AG09309 (cell line): ENCODE results near the gene FCAR.

Experiments used
- DNase-seq: peaks from one replicate; pipeline ENCODE4 v3.0.0-alpha.2; 2010; ENCODE audit warnings: low read depth
- H3K4me3 ChIP-seq: 2 replicates; pipeline ENCODE4 v1.5.1; 2011; ENCODE audit warnings: mild to moderate bottlenecking, low read depth, low read length, moderate library complexity; ENCODE audit not compliant: control insufficient read depth
- TF ChIP-seq, protein P1 (sequence below): IDR thresholded peaks from 2 replicates; pipeline ENCODE4 v1.5.1; 2011; ENCODE audit warnings: mild to moderate bottlenecking, low read depth, low read length, inconsistent platforms; ENCODE audit not compliant: insufficient read depth, control insufficient read depth; ENCODE audit errors: missing control alignments

The FCAR gene

DNA sequence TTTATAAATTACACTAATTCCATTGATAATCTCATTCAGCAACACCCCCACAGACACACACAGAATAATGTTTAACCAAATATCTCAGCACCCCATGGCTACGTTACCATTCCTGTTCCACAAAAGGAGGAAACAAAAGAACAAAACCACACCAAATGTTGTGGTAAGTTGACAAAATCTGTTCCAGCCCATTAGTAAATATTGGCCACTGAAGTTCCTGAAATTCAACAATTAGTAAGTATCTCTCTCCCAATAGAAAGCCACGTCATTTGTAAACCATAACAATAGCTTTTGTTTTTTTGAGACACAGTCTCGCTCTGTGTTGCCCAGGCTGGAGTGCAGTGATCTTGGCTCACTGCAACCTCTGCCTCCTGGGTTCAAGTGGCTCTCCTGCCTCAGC, 2.3 kb upstream of the FCAR start:
- DNase-seq = no peak
- TF ChIP-seq, protein P1, sequence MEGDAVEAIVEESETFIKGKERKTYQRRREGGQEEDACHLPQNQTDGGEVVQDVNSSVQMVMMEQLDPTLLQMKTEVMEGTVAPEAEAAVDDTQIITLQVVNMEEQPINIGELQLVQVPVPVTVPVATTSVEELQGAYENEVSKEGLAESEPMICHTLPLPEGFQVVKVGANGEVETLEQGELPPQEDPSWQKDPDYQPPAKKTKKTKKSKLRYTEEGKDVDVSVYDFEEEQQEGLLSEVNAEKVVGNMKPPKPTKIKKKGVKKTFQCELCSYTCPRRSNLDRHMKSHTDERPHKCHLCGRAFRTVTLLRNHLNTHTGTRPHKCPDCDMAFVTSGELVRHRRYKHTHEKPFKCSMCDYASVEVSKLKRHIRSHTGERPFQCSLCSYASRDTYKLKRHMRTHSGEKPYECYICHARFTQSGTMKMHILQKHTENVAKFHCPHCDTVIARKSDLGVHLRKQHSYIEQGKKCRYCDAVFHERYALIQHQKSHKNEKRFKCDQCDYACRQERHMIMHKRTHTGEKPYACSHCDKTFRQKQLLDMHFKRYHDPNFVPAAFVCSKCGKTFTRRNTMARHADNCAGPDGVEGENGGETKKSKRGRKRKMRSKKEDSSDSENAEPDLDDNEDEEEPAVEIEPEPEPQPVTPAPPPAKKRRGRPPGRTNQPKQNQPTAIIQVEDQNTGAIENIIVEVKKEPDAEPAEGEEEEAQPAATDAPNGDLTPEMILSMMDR = no peak
- no peak overlapping the region for H3K4me3 ChIP-seq

DNA sequence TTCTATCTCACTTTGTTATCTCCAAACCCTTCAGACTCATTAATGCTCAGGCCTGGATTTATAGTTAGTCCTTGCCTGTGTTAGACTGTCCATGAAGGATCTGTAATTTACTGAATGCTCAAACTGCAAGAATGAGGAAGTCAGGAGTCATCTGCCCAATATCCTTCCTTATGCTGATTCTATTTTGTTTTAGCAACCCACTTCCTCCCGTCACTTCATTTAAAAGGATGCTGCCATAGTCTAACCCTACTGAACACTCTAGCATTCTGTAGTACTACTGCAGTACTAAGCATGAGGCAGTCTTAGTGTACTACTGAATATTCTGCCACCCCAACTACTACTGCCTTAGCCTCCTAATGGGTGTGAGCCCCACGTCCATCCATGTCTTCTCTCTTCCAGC, 1.5 kb downstream of the FCAR start:
- DNase-seq = no peak
- TF ChIP-seq, protein P1 = no peak
- no peak overlapping the region for H3K4me3 ChIP-seq

DNA sequence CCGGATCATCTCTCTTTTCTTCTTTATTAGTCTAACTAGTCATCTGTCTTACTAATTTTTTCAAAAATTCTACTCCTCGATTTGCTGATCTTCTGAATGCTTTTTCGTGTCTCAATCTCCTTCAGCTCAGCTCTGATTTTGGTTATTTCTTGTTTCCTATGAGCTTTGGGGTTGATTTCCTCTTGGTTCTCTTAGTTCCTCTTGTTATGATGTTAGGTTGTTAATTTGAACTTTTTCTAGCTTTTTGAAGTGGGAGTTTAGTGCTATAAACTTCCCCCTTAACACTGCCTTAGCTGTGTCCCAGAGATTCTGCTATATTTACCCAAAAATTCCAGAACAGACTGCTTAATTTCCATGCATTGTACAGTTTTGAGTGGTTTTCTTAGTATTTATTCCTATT, 3.4 kb downstream of the FCAR start:
- TF ChIP-seq, protein P1 = no peak
- H3K4me3 ChIP-seq = no peak overlapping the region
- no peak for DNase-seq

DNA sequence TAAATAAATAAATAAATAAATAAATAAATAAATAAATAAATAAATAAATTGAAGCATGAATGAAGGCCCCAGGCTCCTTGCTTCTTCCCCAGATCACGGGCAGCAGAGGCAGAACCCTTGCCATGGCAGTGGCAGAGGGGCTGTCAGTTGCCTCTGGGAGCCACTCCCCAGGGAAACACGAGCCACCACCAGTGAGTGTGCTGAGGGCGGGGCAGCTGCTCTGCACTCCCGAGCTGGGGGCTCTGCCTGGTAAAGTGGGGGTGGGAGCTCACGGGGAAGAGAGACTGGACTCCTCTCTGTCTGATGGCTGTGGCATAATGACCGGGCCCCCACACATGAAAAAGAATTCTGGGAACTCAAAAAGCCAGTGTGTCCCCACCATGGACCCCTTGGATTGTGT, 7.8 kb downstream of the FCAR start:
- no peak overlapping the region for H3K4me3 ChIP-seq
- TF ChIP-seq, protein P1 = no peak
- DNase-seq = no peak

- TF ChIP-seq, protein P1 = no peak
- H3K4me3 ChIP-seq = no peak overlapping the region
- no peak for DNase-seq
Observed at GRCh38 chr19:54882758-54883157, 8.7 kb downstream of the FCAR start.

GRCh38 chr19:54883228-54883627, 9.2 kb downstream of the FCAR start:
- no peak overlapping the region for H3K4me3 ChIP-seq
- TF ChIP-seq, protein P1 = no peak
- no peak for DNase-seq

DNA sequence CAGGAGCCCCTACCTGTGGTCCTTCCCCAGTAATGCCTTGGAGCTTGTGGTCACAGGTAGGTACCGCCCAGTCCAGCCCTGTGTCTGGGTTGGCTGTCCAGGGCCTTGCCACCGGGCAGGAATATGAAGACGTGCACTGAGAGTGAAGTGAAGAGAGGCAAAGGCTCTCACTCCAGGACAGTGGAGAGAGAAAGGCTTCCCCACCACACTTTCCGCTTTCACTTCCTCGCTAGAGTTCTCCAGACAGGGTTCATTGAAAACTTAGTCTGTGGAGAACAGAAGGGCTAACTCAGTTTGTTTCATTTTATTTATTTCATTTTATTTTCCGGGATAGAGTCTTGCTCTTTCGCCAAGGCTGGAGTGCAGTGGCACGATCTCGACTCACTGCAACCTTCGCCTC, 14.2 kb downstream of the FCAR start:
- TF ChIP-seq, protein P1 = no peak
- no peak overlapping the region for H3K4me3 ChIP-seq
- DNase-seq = no peak
